ENCODE measurements around the gene CHAF1A.

GRCh38 chr19:4449639-4450028, 47.2 kb downstream of the CHAF1A start:
- no peak for TF ChIP-seq CTCF (tag by site-specific recombination; IDR thresholded peaks at IDR 0.05)
- TF ChIP-seq ZNF16 (tag by site-specific recombination; IDR thresholded peaks at IDR 0.05; ENCODE audit: low read depth) = no peak
- no peak for TF ChIP-seq ZNF707 (tag by site-specific recombination; IDR thresholded peaks at IDR 0.05)
- no peak for TF ChIP-seq ZNF366 (tag by site-specific recombination; conservative IDR thresholded peaks at IDR 0.05)
- no peak for TF ChIP-seq ZBTB11 (tag by site-specific recombination; conservative IDR thresholded peaks at IDR 0.05; ENCODE audit: low read depth)
- TF ChIP-seq ZNF266 (tag by site-specific recombination; IDR thresholded peaks at IDR 0.05; ENCODE audit: low read depth) = no peak
- TF ChIP-seq ZFP41 (tag by site-specific recombination; IDR thresholded peaks at IDR 0.05; ENCODE audit: borderline replicate concordance) = no peak
- no peak for TF ChIP-seq ELK4 (IDR thresholded peaks at IDR 0.05; ENCODE audit: borderline replicate concordance, low read depth, low read length)
- no peak for TF ChIP-seq ZBTB17 (tag by site-specific recombination; IDR thresholded peaks at IDR 0.05)
- TF ChIP-seq ZNF121 (tag by site-specific recombination; IDR thresholded peaks at IDR 0.05) = no peak
- TF ChIP-seq YY1 (tag by site-specific recombination; IDR thresholded peaks at IDR 0.05) = no peak

Measured in HEK293 (cell line).